ENCODE measurements around the gene PLXNC1.

GRCh38 chr12:94178054-94178453, 29.7 kb downstream of the PLXNC1 start:
- TF ChIP-seq, protein P1, sequence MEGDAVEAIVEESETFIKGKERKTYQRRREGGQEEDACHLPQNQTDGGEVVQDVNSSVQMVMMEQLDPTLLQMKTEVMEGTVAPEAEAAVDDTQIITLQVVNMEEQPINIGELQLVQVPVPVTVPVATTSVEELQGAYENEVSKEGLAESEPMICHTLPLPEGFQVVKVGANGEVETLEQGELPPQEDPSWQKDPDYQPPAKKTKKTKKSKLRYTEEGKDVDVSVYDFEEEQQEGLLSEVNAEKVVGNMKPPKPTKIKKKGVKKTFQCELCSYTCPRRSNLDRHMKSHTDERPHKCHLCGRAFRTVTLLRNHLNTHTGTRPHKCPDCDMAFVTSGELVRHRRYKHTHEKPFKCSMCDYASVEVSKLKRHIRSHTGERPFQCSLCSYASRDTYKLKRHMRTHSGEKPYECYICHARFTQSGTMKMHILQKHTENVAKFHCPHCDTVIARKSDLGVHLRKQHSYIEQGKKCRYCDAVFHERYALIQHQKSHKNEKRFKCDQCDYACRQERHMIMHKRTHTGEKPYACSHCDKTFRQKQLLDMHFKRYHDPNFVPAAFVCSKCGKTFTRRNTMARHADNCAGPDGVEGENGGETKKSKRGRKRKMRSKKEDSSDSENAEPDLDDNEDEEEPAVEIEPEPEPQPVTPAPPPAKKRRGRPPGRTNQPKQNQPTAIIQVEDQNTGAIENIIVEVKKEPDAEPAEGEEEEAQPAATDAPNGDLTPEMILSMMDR (IDR thresholded peaks at IDR 0.05; ENCODE audit: low read length) = no peak
- TF ChIP-seq EZH2 (optimal IDR thresholded peaks at IDR 0.05; ENCODE audit: low read depth, low read length) (no peak), EZH2phosphoT487 (IDR thresholded peaks at IDR 0.05; ENCODE audit: low read length) (no peak)

Measured in MM.1S (cell line).